Upper lobe of left lung (tissue), 6 donors: ENCODE data around the gene UXT. TPM values are rescaled to one million over a fixed set of nuclear protein-coding genes. Genes with fewer than 3 reads are reported as not detected.
"Not testable (repeated sequence)": the region's sequence is repeated elsewhere in the genome, so short reads cannot be mapped to it uniquely, and the experiment has no call there.

Experiments used
- ATAC-seq, 2 donors: fragments of 200-7000 bp; cut with Tn5 transposase; one replicate each; pipeline ENCODE4 v1.9.1; 2022; ENCODE audit warnings: mild to moderate bottlenecking in 2 of 2, moderate library complexity in 2 of 2; ENCODE audit not compliant: low FRiP score in 2 of 2
- DNase-seq, 2 donors: peaks; one replicate each; pipeline ENCODE4 v3.0.0-alpha.2; 2019 to 2020
- H3K27ac ChIP-seq, 4 donors: fragments of 200-600 bp; sonication (generic); one replicate each; pipeline ENCODE4 v1.5.1; 2016 to 2019
- H3K27me3 ChIP-seq, 4 donors: fragments of 200-600 bp; sonication (generic); one replicate each; pipeline ENCODE4 v1.5.1; 2017 to 2019
- H3K36me3 ChIP-seq, 4 donors: fragments of 200-600 bp; sonication (generic); one replicate each; pipeline ENCODE4 v1.5.1; 2016 to 2019
- H3K4me1 ChIP-seq, 4 donors: fragments of 200-600 bp; sonication (generic); one replicate each; pipeline ENCODE4 v1.5.1; 2018 to 2019
- H3K4me3 ChIP-seq, 4 donors: fragments of 200-600 bp; sonication (generic); one replicate each; pipeline ENCODE4 v1.5.1; 2017 to 2019; ENCODE audit warnings: mild to moderate bottlenecking in 2 of 4, moderate library complexity in 1 of 4
- H3K9me3 ChIP-seq, 4 donors: fragments of 200-600 bp; sonication (generic); one replicate each; pipeline ENCODE4 v1.5.1; 2018 to 2019
- EP300 ChIP-seq, 4 donors: sonication (generic); formaldehyde crosslinking; IDR thresholded peaks; one replicate each; pipeline ENCODE4 v1.5.1; 2017; ENCODE audit warnings: antibody characterized with exemption in 4 of 4, control low read depth in 2 of 4
- POLR2A ChIP-seq, 4 donors: fragments of 450-650 bp; IDR thresholded peaks; one replicate each; pipeline ENCODE4 v1.5.1; 2016 to 2017; ENCODE audit warnings: antibody characterized with exemption in 4 of 4, mild to moderate bottlenecking in 2 of 4
- POLR2AphosphoS5 ChIP-seq, 2 donors: sonication (generic); formaldehyde crosslinking; IDR thresholded peaks; one replicate each; pipeline ENCODE4 v1.5.1; 2017; ENCODE audit warnings: antibody characterized with exemption in 2 of 2
- WGBS, 2 donors: methylation state at CpG; one replicate each; pipeline ENCODE4 v1.1.5; 2017 to 2018; 5-methylcytosine and 5-hydroxymethylcytosine counted together
- total RNA-seq, 6 donors: library from RNA; depleted of rRNA in 4 of 6; stranded (reverse); fragments of >200 nt in 4 of 6; gene quantifications; one replicate each; pipeline versions ENCODE4 v1.1.0 to v1.2.1, GENCODE V29; 2016 to 2021
- TF ChIP-seq, protein P1 (sequence below), 6 experiments: fragments of 450-650 bp in 4 of 6; fragments of 200-600 bp in 2 of 6; sonication (generic) in 2 of 6; IDR thresholded peaks; one replicate each; pipeline ENCODE4 v1.5.1; 2016 to 2019; ENCODE audit warnings: antibody characterized with exemption in 6 of 6
- donor health status: DM: no; HTN: no; CAD: no; lungs with moderate emphysema.
- donor health status: DM: no; HTN: yes; CAD: no; lungs with severe emphysema.

UXT gene
- total RNA-seq, 6 donors from 2014 or later = 23.0 to 90.6 (median 75.2) TPM

DNA sequence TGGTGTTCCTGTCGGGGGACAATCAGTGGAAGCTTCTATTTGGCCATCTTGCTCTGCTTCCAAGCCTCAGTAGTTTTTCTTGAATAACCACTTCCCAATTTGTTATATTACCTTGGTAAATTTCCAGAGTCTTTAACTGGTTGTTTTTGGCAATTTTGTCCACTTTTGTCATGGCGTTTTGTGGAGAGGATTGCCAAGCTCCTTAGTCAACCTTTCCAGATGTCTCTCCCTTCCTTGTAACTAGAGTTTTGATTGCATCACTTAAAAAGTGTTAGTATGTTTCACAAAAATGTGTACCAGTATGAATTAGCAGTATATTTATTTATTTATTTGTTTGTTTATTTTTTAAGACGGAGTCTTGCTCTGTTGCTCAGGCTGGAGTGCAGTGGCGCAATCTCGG is 15.8 kb upstream of the UXT start:
- TF ChIP-seq POLR2AphosphoS5 (IDR thresholded peaks at IDR 0.05) (no peak), EP300 (IDR thresholded peaks at IDR 0.05) (no peak), POLR2A (IDR thresholded peaks at IDR 0.05) (no peak)
- TF ChIP-seq, protein P1, sequence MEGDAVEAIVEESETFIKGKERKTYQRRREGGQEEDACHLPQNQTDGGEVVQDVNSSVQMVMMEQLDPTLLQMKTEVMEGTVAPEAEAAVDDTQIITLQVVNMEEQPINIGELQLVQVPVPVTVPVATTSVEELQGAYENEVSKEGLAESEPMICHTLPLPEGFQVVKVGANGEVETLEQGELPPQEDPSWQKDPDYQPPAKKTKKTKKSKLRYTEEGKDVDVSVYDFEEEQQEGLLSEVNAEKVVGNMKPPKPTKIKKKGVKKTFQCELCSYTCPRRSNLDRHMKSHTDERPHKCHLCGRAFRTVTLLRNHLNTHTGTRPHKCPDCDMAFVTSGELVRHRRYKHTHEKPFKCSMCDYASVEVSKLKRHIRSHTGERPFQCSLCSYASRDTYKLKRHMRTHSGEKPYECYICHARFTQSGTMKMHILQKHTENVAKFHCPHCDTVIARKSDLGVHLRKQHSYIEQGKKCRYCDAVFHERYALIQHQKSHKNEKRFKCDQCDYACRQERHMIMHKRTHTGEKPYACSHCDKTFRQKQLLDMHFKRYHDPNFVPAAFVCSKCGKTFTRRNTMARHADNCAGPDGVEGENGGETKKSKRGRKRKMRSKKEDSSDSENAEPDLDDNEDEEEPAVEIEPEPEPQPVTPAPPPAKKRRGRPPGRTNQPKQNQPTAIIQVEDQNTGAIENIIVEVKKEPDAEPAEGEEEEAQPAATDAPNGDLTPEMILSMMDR (IDR thresholded peaks at IDR 0.05) = no peak
- ATAC-seq = no peak
- WGBS, 2 donors = 73 to 87% methylated on average over 5 of the region's 5 CpGs
- DNase-seq = no peak
- Histone ChIP-seq H3K4me3 (no peak overlapping the region), H3K27me3 (no peaks in the 10 kb centered on the region), H3K4me1 (no peaks in the 10 kb centered on the region), H3K9me3 (no peaks in the 10 kb centered on the region), H3K27ac (no peak overlapping the region), H3K36me3 (no peaks in the 10 kb centered on the region)

DNA sequence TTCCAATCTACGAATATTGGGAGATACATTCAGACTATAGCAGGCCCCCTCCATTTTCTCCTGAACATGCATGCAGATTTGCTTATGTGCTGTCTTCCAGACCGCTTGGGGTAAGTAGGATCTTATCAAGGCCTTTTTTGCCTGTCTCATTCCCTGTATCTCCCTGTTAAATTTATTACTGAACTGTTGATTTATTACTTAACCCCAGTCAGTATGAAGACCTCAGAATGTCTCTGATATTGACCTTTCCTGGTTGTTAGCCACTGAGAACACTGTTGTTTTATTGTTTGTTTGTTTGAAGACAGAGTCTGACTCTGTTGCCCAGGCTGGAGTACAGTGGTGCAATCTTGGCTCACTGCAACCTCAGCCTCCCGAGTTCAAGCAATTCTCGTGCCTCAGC is 6.8 kb upstream of the UXT start:
- H3K4me3 ChIP-seq, H3K27me3 ChIP-seq, H3K4me1 ChIP-seq, H3K36me3 ChIP-seq, H3K9me3 ChIP-seq, DNase-seq, H3K27ac ChIP-seq, ATAC-seq: not testable (repeated sequence)
- WGBS, 2 donors = 71 to 89% methylated on average over 2 to 4 of the region's 4 CpGs

DNA sequence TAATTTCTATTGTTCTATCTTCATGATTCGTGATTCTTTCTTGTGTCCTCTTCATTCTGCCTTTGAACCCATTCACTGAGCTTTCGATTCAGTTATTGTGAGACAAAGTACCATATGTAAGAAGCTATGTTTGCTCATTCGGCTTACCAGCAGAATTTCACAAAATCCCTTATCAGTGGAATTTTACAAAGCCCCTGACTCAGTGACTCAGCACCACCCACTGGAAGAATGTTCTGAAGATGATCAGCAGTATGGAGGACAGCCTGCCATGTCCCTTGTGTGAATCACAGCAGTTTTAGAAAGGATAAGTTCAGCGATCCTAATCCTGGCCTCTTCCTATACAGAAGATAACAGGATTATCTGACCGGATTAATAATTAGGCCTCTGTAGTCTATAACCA is 5.8 kb upstream of the UXT start:
- Histone ChIP-seq H3K9me3 (no peaks in the 10 kb centered on the region), H3K36me3 (no peaks in the 10 kb centered on the region), H3K27ac (no peak overlapping the region), H3K27me3 (no peaks in the 10 kb centered on the region), H3K4me3 (no peak overlapping the region), H3K4me1 (no peaks in the 10 kb centered on the region)
- ATAC-seq (no peak), DNase-seq (no peak)
- WGBS, 2 donors = 80 to 97% methylated on average over 5 of the region's 5 CpGs
- TF ChIP-seq, protein P1 (IDR thresholded peaks at IDR 0.05) = no peak
- TF ChIP-seq POLR2AphosphoS5 (IDR thresholded peaks at IDR 0.05) = no peak
- no peak for TF ChIP-seq POLR2A (IDR thresholded peaks at IDR 0.05)
- no peak for TF ChIP-seq EP300 (IDR thresholded peaks at IDR 0.05)

DNA sequence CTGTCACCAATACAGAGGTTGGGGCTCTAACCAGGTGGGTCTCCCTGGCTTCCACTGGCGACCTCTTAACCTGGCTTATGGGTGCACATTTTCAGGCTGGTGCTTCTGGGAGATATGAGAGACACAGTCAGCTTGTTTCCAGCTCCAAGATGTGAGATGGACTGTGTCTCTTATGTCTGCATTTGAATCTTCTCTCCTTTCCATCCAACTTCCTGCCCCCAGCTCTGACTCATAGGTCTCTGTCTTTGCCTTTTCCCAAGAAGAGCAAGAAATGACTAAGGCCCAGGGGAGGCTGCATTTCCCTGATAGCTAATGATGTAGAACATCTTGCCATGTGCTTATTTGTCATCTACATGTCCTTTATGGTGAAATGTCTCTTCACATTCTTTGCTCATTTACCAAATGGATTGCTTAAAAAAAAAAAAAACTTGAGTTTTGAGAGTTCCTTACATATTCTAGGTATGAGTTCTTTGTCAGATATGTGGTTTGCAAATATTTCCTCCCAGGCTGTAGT is 3.2 kb upstream of the UXT start:
- Histone ChIP-seq H3K4me3 (no peak overlapping the region), H3K27ac (no peak overlapping the region), H3K27me3 (no peaks in the 10 kb centered on the region), H3K36me3 (peaks cover 0 to 3% (median 0%) of the 10 kb centered on the region in 4 donors), H3K4me1 (no peaks in the 10 kb centered on the region), H3K9me3 (no peaks in the 10 kb centered on the region)
- TF ChIP-seq POLR2AphosphoS5 (IDR thresholded peaks at IDR 0.05) = no peak
- TF ChIP-seq, protein P1 (IDR thresholded peaks at IDR 0.05) = no peak
- no peak for TF ChIP-seq EP300 (IDR thresholded peaks at IDR 0.05)
- WGBS, 2 donors = 67% methylated on average over 1 of the region's 1 CpG; no CpG with 5 or more reads in 1 of the 2 donors
- no peak for DNase-seq
- peak in 1 of 2 donors; percentile 23 for ATAC-seq

DNA sequence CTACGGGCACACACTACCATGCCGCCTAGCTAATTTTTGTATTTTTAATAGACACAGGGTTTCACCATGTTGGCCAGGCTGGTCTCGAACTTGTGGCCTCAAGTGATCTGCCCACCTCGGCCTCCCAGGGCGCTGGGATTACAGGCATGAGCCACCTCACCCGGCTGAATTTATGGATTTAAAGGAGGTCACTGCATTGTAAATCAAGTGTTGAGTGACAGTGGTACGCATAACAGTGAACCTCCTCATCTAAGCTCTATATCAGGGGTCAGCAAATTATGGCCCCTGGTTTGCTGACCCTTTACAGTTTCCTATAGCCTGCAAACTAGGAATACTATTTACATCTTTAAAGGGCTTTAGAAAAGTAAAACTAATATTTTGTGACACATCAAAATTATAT is 2.6 kb upstream of the UXT start:
- Histone ChIP-seq H3K27ac (no peak overlapping the region), H3K4me3 (no peak overlapping the region), H3K27me3 (no peaks in the 10 kb centered on the region), H3K9me3 (no peaks in the 10 kb centered on the region), H3K36me3 (peaks cover 0 to 10% (median 3%) of the 10 kb centered on the region in 4 donors), H3K4me1 (no peaks in the 10 kb centered on the region)
- 84 to 94% methylated on average over 6 to 7 of the region's 7 CpGs for WGBS, 2 donors
- no peak for ATAC-seq
- TF ChIP-seq POLR2AphosphoS5 (IDR thresholded peaks at IDR 0.05) = no peak
- TF ChIP-seq, protein P1 (IDR thresholded peaks at IDR 0.05) = no peak
- DNase-seq = no peak
